K562 (cell line): ENCODE measurements around the gene SPRR2D. TPM values are rescaled to one million over a fixed set of nuclear protein-coding genes. Genes with fewer than 3 reads are reported as not detected.
A peak's percentile ranks its signal among the peaks of the same experiment; 100 is the strongest.

ENCODE experiments used
- E2F6 ChIP-seq, 2 experiments: IDR thresholded peaks; 2 replicates each; pipeline ENCODE4 v1.6.1; 2011; ENCODE audit warnings: borderline replicate concordance in 1 of 2, control low read depth in 1 of 2, low read depth in 1 of 2, low read length in 1 of 2, mild to moderate bottlenecking in 1 of 2, mixed read lengths in 1 of 2, moderate library complexity in 1 of 2; ENCODE audit not compliant: insufficient read depth in 1 of 2, insufficient read length in 1 of 2, poor library complexity in 1 of 2, severe bottlenecking in 1 of 2; ENCODE audit errors: extremely low read depth in 1 of 2
- ETV5 ChIP-seq: sonication (generic); formaldehyde crosslinking; IDR thresholded peaks from 2 replicates; pipeline ENCODE4 v1.4.0; 2020; ENCODE audit warnings: low read depth, mild to moderate bottlenecking, missing genetic modification reagents
- HDAC2 ChIP-seq: fragments of 450-650 bp; IDR thresholded peaks from 2 replicates; pipeline ENCODE4 v1.6.1; 2016; ENCODE audit warnings: mild to moderate bottlenecking
- MXD1 ChIP-seq: fragments of 250-450 bp; sonication (Bioruptor Pico); IDR thresholded peaks from 2 replicates; pipeline ENCODE4 v1.8.0; 2021; ENCODE audit warnings: borderline replicate concordance, mild to moderate bottlenecking, moderate library complexity; ENCODE audit not compliant: poor library complexity, severe bottlenecking
- NFE2 ChIP-seq: IDR thresholded peaks from 2 replicates; pipeline ENCODE4 v1.6.1; 2014; ENCODE audit warnings: antibody characterized with exemption, low read depth
- PKNOX1 ChIP-seq: fragments of 450-650 bp; IDR thresholded peaks from 2 replicates; pipeline ENCODE4 v1.6.1; 2016
- SIN3A ChIP-seq, 2 experiments: fragments of 150-350 bp in 1 of 2; IDR thresholded peaks; 2 replicates each; pipeline ENCODE4 v1.6.1; 2011 to 2016; ENCODE audit warnings: borderline replicate concordance in 2 of 2, low read depth in 2 of 2, low read length in 2 of 2, mild to moderate bottlenecking in 2 of 2, moderate library complexity in 2 of 2; ENCODE audit not compliant: control insufficient read depth in 1 of 2
- TAL1 ChIP-seq: fragments of 450-650 bp; IDR thresholded peaks from 2 replicates; pipeline ENCODE4 v1.6.1; 2016; ENCODE audit warnings: mild to moderate bottlenecking
- TEAD2 ChIP-seq: fragments of 450-650 bp; IDR thresholded peaks from 2 replicates; pipeline ENCODE4 v1.6.1; 2016; ENCODE audit warnings: missing genetic modification characterization, control low read depth, missing compliant biosample characterization
- THRA ChIP-seq: fragments of 450-650 bp; IDR thresholded peaks from 2 replicates; pipeline ENCODE4 v1.6.1; 2017; ENCODE audit warnings: mild to moderate bottlenecking, moderate library complexity
- ZBTB1 ChIP-seq: sonication (generic); formaldehyde crosslinking; IDR thresholded peaks from 2 replicates; pipeline ENCODE4 v1.8.1; 2023; ENCODE audit warnings: missing genetic modification reagents, low read depth, mild to moderate bottlenecking, borderline replicate concordance
- ZFP1 ChIP-seq: fragments of 450-650 bp; formaldehyde crosslinking; IDR thresholded peaks from 2 replicates; pipeline ENCODE4 v1.4.0; 2020; ENCODE audit warnings: mild to moderate bottlenecking, mixed read lengths
- polyA plus RNA-seq, 8 experiments: library from polyadenylated mRNA; depleted of rRNA in 4 of 8; stranded (reverse) in 5 of 8; unstranded in 3 of 8; fragments of >200 nt; fragmentation: Nextera tagmentation in 2 of 8; fragmentation: Illumina TruSeq in 1 of 8; extraction: Ambion mirVana in 2 of 8; extraction: Trizol in 1 of 8; gene quantifications; 2 replicates each; pipeline versions ENCODE4 v1.2.1 to v1.2.3, GENCODE V29; 2011 to 2014; ENCODE audit warnings: inconsistent platforms in 1 of 8, missing spikeins in 1 of 8
- total RNA-seq, 7 experiments: library from RNA; depleted of rRNA in 6 of 7; stranded (reverse); fragments of >200 nt in 6 of 7; fragmentation: Illumina TruSeq in 2 of 7; extraction: Trizol in 2 of 7; gene quantifications; 2 replicates each; pipeline versions ENCODE4 v1.2.1 to v1.2.3, GENCODE V29; 2011 to 2021; ENCODE audit warnings: low replicate concordance in 1 of 7

Gene SPRR2D
- total and polyA plus RNA-seq, 9 of the 15 experiments (the other 6 are each of a cell fraction or from before 2014, with no cell fraction given) = 0.91 to 5.1 (median 3.2) TPM; not detected in 1

- TF ChIP-seq SIN3A (IDR thresholded peaks at IDR 0.05; ENCODE audit: borderline replicate concordance in 2 of 2, control insufficient read depth in 1 of 2, low read depth in 2 of 2, low read length in 2 of 2) (no peak), ZFP1 (CRISPR knock-in tag) (no peak), ETV5 (CRISPR knock-in tag) (no peak), PKNOX1 (peak; percentile 56; the same call in 1 of the 2 replicates), TEAD2 (0 out of 2 replicates have a peak, but pooled peaks have one; percentile 52), TAL1 (peak; percentile 92), THRA (no peak), HDAC2 (peak; percentile 76), NFE2 (peak; percentile 63), MXD1 (no peak), ZBTB1 (CRISPR knock-in tag) (no peak), E2F6 (IDR thresholded peaks at IDR 0.05; ENCODE audit: borderline replicate concordance in 1 of 2, extremely low read depth in 1 of 2, insufficient read depth in 1 of 2, insufficient read length in 1 of 2, low read depth in 1 of 2, low read length in 1 of 2, poor library complexity in 1 of 2, severe bottlenecking in 1 of 2) (no peak)
Measured at GRCh38 chr1:153058826-153059784, 18.2 kb upstream of the SPRR2D start (continued).
